NCI-H82 (cell line): Measurements from ENCODE around the gene BMAL1.

Source experiments
- DNase-seq: peaks from one replicate; lab custom pipeline; 2025; lab: John Stamatoyannopoulos, UW

The BMAL1 gene

DNA sequence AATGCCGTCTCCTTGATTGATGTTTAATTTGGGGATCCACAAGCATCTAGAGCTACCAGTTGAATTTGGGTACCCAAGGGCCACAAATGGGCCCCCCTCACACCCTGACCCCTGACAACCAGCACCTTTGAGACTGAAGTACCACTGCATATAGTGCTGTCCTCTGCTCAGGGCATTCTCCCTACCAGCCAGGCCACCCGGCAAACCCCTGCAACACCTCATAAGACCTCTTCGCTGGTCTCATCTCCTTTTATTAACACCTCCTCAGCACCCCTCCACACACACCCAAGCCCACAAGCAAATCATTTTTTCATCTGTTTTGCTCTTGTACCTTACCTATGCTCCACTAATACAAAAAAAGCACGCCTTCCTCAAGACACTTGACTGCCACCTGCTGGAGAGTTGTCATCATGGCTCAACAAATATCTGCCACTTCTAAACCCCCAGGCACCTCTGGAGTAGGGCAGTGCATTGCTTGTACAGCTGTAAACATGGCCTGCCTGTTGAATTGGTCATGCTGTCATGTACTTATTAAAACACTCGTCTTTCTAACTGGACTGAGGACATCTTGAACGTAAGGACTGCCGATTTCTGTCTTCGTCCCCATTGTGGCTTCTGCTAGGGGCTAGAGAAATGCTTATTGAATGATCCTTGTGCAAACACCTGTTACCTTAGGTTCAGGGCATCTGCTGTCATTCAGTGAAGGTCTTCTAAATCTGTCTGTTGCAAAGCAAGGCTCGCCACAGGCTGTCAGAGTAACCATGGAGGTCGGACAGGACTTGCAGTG lies 66.5 kb downstream of the BMAL1 start:
- DNase-seq, result peak; percentile 82

DNA sequence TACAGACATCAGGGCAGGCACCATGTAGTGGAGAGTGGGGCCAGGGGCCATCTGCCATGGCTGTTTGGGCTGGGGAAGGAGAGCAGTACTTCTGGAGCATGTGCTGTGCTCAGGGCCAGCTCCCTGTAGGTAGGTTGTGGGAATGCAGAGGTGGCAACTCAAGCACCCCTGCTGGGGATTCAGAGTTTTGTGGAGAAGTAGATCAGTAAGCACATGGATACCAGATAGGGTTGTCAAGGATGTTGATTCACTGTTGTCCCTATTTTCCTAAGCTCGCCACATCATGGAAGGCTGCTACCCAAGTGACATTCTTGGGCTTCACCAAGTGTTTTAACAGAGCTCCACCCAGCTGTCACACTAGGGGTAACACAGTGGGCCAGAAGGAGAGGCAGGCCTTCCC lies 67.2 kb downstream of the BMAL1 start:
- DNase-seq, result no peak

DNA sequence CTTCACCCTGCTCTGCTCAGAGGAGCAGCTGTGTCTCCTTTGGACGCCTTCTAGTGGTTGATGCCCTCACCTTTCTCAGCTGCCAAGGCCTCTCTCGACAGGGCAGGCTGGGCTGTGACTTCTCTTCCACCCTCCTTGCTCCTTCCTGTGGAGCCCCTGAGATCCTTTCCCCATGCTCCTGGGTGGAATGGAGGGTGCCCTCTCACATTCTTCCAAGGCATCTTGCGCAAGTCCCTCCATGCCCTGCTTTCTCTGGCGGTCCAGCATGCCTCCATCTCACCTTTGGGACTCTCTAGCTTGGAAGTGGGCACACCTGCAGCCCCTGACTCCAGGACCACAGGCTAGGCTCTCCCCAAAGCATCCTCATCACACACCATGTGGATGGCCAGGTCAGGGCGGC lies 68.9 kb downstream of the BMAL1 start:
- no peak for DNase-seq

DNA sequence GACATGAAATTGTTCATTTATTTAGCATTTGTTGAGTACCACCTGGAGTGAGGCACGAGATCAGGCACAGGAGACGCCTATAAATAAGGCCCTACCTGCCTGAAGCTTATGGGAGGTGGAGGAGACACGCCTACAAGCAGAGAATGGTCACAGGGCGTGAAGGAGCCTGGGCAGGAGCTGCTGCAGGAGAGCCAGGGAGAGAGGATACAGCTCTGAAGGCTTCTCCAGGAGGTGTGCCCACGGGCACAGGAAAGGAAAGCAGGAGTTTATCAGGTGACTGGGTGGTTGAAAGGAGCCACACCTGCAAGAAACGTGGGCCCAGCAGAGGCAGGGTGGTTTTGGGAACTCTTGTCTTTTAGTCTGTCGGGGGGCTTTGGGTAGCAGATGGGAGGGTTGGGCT lies 70.3 kb downstream of the BMAL1 start:
- DNase-seq, result no peak

DNA sequence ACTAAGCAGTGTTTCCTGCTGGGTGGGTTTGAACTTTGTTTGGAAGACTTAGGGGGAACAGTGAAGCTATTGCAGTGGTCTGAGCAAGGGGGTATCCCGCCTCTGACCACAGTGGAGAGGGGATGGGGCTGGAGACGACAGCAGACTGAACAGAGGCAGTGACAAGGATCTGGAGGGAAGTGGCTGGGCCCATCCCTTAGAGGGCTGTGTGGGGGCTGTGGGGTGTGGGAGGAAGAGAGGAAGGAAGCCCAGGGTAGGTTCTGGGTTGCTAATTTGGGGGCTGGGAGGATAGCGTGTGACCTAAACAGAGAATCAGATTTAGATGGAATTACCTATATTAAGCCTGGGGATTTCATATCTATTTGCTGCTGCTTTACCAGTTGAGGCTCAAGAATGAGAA lies 70.7 kb downstream of the BMAL1 start:
- no peak for DNase-seq

DNA sequence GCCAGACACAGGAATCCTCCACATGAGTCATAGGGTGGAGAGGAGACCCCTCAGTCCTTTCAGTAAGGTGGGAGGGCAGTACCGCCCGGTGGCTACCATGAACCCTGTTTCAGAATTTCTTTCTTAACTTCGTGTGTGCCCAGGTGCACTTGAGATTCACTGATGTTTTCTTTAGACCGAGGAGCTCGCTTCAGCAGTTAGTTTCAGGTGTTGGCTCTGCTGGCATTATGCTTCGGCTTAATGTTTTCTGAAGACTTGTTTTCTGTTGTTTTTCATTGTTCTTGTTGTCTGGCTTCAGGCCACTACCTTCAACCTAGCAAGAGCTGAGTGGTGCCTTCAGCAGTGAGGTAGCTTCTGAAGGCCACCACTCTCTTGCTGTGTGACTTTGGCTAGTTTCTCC lies 71.5 kb downstream of the BMAL1 start:
- DNase-seq, result no peak

DNA sequence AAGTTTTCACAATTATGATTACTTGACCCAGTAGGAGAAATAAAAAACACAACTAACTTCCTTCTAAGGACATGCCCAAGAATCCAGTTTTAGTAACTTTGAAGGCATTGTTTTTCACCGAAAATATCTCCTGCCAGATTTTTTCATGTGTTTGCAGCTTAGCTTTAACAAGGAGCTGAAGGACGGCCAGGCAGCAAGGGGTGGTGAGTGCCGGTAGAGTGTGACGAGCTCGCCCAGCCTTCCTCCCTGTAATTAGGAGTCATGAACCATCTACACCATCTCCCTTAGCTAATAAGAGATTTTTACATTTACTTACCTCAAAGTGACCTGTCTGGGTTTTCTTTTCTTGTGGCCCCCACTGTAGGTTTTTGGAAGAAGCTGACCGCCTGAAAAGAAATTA lies 72.0 kb downstream of the BMAL1 start:
- no peak for DNase-seq

DNA sequence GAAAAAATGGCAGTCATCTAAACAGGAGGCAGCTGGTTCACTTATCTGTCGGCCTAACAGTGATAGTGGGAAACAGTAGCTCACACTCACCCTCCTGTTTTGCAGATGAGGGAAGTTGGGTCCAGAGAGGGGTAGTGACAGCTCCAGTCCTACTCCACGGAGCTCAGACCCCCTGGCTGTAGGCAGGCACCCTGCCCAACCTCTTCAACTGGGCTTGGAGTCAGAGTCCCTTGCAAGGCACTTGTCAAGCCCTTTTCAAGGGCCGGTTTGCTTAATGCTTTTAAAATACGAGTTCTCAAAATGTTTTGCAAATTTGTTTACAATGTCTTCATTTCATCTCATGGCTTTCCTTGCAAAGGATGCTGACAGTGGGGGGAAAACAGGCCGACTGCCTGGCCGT lies 75.1 kb downstream of the BMAL1 start:
- no peak for DNase-seq

DNA sequence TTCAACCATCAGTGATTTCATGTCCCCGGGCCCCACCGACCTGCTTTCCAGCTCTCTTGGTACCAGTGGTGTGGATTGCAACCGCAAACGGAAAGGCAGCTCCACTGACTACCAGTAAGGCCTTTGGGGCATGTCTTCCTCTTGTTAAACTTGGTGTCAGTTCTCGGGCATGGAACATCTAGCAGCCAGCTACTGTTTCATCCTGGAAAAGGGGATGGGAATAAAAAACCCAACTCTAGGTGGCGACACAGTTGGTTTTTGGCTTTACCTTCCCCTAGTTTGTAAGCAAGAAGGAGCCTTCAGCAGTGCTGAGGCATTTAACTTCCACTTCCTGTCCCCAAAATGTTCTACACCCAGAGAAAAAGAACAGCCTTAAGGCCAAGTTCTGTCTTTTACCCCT lies 76.7 kb downstream of the BMAL1 start:
- DNase-seq, result peak; percentile 14

DNA sequence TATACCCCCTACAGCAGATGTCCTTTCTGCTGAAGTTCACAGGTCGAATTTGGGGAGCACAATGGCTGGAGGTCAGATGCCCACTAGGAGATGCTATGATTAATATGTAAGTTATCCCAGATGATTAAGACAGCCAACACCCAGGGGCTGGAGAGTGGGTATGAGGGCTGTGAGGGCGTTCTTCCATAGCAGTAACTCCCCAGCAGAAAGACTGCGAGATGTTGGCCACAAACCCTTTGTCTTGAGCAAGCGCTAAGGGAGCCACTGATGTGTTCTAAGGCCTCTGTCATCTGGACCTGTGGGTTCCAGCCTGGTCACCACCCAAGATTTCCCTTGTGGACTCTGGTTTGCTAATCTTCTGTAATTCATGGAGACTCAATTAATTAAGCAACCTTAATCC lies 77.6 kb downstream of the BMAL1 start:
- DNase-seq, result no peak

DNA sequence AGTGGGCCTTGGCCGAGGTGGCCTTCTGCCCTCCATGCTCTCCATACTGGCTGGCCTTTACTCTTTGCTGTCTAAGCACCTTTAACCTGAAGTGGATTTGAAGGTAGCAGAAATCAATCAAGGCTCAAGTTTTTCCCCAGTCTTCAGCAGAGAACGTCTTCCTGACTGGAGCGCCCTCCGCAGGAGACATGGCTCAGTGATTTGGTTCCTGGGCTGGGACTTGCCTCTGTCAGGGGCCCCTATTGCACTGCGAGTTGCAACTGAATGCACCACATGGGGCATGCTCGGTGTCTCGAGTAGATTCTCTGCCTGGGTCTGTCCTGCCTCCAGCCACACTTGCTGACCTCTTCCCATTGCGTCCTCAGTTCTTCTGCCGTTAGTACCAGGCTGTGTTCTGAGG lies 79.6 kb downstream of the BMAL1 start:
- DNase-seq, result no peak

DNA sequence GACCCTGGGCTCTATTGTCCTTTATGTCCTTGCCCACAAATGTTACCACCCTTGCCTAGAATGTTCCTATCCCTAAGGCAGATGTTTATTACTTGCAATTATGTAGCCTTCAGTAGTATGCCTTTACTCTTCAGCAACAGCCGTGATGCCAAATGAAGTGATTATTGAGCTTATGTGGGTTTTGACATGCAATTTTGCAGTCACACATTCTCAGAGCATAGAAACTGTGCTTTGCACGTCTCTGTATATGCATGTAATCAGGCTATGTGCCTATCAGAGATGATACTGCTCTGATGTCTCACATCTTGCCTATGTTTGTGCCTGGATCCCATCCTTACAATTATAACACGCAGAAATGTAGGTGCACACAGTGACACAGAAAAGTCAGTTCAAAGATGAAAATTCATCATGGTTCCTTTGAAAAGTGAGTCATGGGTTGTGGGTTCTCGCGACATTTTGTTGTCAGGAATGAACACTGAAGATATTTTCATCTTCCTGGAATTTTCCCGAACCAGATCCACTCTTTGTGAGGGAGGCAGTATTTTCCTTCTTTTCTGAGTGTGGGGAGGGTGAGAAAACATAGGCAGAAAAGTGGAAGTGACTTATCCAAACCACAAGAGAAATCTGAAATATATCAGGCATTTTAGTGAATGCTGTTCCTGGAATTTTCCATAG lies 81.1 kb downstream of the BMAL1 start:
- no peak for DNase-seq

DNA sequence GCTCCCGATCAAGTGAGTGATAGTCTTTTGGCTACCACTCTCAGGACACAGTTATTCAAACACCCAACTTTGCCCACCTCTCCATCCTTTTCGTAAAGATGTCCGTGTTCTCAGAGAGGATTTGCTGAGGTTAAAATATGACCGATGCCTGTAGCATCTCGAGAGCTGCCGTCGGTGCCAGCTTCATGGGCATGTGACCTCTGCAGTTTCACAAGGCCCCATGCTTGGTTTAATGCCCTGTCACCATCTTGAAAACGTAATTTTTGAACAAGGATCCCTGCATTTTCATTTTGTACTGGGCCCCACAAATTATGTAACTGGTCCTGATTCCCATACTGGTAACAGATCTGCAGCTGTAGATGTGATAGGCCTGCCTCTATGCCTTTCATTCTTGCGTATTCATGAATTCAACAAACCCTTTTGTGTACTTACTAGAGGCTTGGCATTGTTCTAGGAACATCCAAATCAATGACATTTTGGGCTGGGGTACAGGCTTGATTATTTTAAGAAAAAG lies 85.1 kb downstream of the BMAL1 start:
- DNase-seq, result no peak

DNA sequence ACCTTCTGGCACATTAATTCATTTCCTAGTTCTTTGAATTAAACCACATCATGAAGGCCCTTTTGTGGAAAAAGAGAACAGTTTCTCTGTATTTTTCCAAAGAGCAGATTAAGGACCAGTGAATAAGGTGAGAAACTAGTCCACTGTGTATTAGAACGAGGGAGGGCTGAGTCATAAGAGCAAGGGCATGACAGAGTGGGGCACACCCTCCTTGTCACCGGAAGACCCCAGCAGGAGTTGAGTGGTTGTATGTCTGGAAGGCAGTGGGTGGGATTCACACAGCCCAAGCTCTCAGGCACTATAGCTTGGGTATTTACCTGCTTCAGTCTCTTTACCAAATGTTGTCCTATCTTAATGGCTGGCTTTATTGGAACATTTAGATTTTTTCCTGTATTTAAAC lies 86.8 kb downstream of the BMAL1 start:
- no peak for DNase-seq

DNA sequence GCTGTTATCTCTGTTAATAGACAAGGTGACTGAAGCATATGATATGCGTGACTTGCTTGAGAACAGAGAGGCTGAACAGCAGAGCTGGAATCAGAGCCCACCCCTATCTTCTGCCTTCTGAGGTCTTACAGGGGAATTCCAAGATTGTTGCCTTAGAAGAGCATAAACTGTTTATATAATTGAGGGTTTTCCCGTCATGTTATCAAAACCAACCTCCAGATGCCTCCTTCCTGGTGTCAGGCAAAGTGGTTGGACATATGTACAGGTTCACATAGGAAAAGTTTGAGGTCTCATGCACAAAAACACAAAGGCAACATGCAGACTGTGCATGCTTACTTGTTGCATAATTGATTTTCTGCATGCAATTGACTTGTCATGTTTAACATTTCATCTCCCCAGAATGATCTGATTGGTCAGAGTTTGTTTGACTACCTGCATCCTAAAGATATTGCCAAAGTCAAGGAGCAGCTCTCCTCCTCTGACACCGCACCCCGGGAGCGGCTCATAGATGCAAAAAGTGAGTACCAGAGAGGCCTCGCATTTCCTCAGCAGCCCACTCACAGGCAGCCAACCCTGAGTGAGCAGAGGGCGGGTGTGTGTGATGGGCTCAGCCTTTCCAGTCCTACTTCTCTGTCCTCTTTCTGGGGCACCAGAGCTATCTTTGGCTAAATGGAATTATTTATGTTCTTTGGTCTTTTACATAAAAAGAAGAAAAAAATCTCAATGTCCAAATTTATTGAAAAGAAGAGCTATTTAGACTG lies 88.9 kb downstream of the BMAL1 start:
- no peak for DNase-seq

DNA sequence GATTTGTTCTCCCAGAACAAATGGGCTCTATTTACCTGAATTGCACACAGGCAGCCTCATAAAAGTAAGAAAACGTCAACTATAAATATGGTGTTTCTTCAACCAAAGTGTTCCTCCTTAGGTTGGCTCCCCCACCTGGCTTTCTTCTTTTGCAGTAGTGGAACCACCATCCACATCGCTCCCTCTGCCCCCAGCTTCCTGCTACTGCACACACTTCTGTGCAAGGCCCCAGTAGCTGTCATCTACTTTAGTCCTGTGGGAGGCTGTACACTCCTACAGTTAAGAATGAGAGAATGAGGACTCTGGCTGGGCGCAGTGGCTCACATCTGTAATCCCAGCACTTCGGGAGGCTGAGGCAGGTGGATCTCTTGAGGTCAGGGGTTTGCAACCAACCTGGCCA lies 89.5 kb downstream of the BMAL1 start:
- DNase-seq, result no peak

DNA sequence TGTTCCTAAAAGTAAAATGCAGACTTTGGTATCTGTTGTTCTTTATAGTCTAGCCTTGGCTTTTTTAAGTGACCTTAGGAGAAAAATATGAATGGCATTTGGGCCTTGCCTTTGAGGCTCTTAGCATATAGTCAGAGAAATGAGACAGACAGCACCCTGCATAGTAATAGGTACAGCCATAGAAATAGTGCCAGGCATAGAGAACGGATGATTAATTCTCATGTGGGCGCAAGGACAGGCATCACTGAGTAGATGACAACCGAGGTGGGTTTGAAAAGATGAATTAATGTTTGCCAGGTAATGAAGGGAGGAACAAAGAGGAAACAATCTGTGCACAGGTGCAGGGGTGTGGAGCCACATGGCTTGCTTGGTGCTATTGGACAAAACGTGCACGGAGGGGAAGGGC lies 90.5 kb downstream of the BMAL1 start:
- DNase-seq, result no peak

DNA sequence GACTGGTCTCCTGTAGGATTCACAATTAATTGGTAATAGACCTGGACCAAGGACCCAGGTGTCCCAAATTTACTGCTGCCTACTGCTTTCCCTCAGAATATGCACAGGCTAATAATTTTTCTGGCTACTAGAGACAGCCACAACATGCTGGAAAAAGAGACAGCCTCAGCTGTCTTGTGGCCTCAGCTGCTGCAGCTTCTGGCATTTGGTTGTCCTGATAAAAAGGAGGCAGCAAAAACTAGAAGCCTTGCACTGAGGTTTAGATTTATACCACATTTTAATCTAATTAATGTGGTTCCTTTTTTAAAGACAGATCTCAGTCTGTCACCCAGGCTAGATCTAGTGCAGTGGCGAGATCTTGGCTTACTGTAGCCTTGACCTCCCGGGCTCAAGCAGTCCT lies 95.6 kb downstream of the BMAL1 start:
- DNase-seq, result no peak

DNA sequence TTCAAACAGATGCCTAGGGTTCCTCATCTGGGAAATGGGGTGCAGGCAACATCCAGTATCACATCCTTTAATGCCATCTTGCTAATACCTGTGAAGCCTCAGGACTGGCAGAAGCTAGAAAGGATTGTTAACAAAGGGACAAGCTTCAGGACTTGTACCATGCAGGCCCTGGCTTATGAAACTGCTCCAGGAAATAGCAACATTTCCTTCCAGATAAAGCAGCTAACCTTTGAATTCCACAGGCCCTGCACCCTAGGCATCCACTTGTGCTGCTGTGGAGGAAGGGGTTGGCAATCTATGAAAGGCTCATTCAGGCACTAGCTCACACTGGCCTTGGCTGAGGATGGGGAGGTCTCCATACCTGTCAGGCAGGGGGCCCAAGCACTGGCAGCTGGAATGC lies 98.2 kb downstream of the BMAL1 start:
- no peak for DNase-seq

DNA sequence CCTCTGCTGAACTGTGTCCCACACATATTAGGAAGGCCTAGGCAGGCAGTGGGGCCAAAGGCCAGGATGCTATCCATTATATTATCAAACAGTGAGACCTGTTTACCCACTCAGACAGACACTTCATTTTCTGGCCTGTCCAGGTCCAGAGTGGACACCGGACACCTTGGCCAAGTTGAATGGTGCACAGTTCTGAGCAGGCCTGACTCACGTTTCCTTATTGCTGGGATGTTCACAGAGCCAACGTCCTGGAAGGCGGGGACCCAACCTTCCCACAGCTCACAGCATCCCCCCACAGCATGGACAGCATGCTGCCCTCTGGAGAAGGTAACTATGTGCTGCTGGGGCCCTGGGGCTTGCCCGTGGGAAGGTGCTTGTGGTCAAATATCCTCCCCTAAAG lies 98.8 kb downstream of the BMAL1 start:
- no peak for DNase-seq

DNA sequence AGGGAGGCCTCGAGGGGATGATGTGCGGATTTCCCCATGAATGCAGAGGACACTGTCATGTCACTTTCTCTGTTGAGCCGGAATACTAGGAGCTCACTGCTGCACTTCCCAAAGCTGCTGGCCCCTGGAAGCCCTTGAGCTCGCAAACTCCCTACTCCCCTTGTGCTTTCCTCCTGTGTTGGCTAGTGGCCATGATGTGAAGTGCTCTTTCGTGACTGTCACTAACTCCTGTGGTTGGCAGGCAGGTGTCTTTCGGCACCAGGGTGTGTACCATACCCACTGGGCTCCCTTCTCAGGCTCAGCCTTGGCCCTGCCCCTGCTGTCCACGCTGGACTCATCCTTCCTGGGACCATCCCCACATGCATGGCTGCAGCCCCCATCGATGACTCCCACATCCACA lies 99.2 kb downstream of the BMAL1 start:
- no peak for DNase-seq

DNA sequence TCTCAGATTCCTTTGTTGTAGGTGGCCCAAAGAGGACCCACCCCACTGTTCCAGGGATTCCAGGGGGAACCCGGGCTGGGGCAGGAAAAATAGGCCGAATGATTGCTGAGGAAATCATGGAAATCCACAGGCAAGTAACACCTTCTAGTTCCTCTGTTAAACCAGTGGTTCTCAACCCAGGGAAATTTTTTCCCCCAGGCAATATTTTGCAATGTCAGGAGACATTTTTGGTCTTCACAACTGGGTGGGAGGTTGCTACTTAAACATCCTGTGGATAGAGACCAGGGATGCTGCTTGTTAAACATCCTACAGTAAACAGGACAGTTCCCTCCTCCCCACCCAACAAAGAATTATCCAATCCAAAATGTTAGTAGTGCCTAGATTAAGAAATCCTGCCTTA lies 100.7 kb downstream of the BMAL1 start:
- DNase-seq, result no peak

DNA sequence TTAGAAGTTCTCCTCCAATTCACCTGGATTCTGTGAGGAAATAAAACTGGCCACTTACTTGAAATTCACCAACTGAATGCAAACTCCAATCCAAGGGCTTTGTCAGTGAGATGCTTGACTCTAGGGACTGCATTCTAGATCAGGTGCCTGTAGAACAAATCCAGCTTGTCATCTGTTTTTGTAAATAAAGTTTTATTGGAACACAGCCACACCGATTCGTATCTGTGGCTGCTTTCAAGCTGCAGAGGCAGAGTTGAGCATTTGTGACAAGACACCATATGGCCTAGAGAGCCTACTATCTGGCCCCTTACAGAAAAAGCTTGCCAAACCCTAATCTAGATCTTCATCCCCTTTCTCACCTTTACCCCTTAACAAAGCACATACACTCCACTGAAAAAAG lies 103.1 kb downstream of the BMAL1 start:
- DNase-seq, result no peak
